HG02571 (cell line): ENCODE results near the gene SLC39A11.
"Not testable (repeated sequence)": the region's sequence is repeated elsewhere in the genome, so short reads cannot be mapped to it uniquely, and the experiment has no call there.

Source experiments
- ATAC-seq: cut with Tn5 transposase; IDR thresholded peaks from one replicate; pipeline ENCODE4 v1.9.1; 2021; ENCODE audit warnings: mild to moderate bottlenecking, moderate library complexity; ENCODE audit not compliant: unreplicated experiment

Gene SLC39A11

GRCh38 chr17:72806011-72806410, 286.5 kb downstream of the SLC39A11 start:
- no peak for ATAC-seq

- no peak for ATAC-seq
These were observed 287.4 kb downstream of the SLC39A11 start for GRCh38 chr17:72804949-72805707.

GRCh38 chr17:72802726-72803125, 289.8 kb downstream of the SLC39A11 start:
- ATAC-seq: no peak

- no peak for ATAC-seq
These were observed 295.3 kb downstream of the SLC39A11 start for GRCh38 chr17:72797142-72797541.

GRCh38 chr17:72795941-72796340, 296.5 kb downstream of the SLC39A11 start:
- ATAC-seq: no peak

- ATAC-seq: no peak
These were observed 298.3 kb downstream of the SLC39A11 start for GRCh38 chr17:72794152-72794551.

- ATAC-seq: no peak
These were observed 299.7 kb downstream of the SLC39A11 start for GRCh38 chr17:72792771-72793170.

GRCh38 chr17:72790190-72790589, 302.3 kb downstream of the SLC39A11 start:
- ATAC-seq: no peak

- ATAC-seq: no peak
These were observed 302.8 kb downstream of the SLC39A11 start for GRCh38 chr17:72789711-72790110.

- ATAC-seq: no peak
These were observed 303.4 kb downstream of the SLC39A11 start for GRCh38 chr17:72788950-72789585.

- ATAC-seq: no peak
These were observed 306.3 kb downstream of the SLC39A11 start for GRCh38 chr17:72786209-72786608.

GRCh38 chr17:72782985-72783701, 309.3 kb downstream of the SLC39A11 start:
- ATAC-seq: no peak

GRCh38 chr17:72782437-72782836, 310.1 kb downstream of the SLC39A11 start:
- not testable (repeated sequence) for ATAC-seq

GRCh38 chr17:72778169-72779151, 314.0 kb downstream of the SLC39A11 start:
- ATAC-seq: no peak

GRCh38 chr17:72775919-72776318, 316.6 kb downstream of the SLC39A11 start:
- ATAC-seq: no peak

- ATAC-seq: no peak
These were observed 317.3 kb downstream of the SLC39A11 start for GRCh38 chr17:72775237-72775636.

GRCh38 chr17:72774236-72774635, 318.3 kb downstream of the SLC39A11 start:
- no peak for ATAC-seq

- ATAC-seq: not testable (repeated sequence)
These were observed 319.3 kb downstream of the SLC39A11 start for GRCh38 chr17:72773225-72773624.

- ATAC-seq: no peak
These were observed 320.1 kb downstream of the SLC39A11 start for GRCh38 chr17:72772331-72772821.

- ATAC-seq: no peak
These were observed 320.8 kb downstream of the SLC39A11 start for GRCh38 chr17:72771734-72772133.
